H1 (cell line): ENCODE measurements around the gene WIPF3. TPM values are rescaled to one million over a fixed set of nuclear protein-coding genes. Genes with fewer than 3 reads are reported as not detected.

Source experiments
- CTCF ChIA-PET: fragments of 300-600 bp; sonication (Branson Sonifier 250); formaldehyde crosslinking; loops from one replicate; lab custom pipeline; 2021; ENCODE audit not compliant: partially characterized antibody; lab: Charles Lee
- POLR2A ChIA-PET: fragments of 300-600 bp; sonication (Branson Sonifier 250); formaldehyde crosslinking; loops from one replicate; lab custom pipeline; 2021; ENCODE audit warnings: inconsistent platforms; ENCODE audit not compliant: partially characterized antibody; lab: Charles Lee
- DNase-seq, 2 experiments: peaks; one replicate each; pipeline versions ENCODE4 v3.0.0 to v3.0.0-alpha.2; 2010 to 2022; ENCODE audit warnings: low spot score in 2 of 2, low read depth in 1 of 2, mixed read lengths in 1 of 2
- FAIRE-seq: peaks from 2 replicates; lab custom pipeline; 2011; peaks lifted over from hg19 to GRCh38; lab: Jason Lieb, UNC
- H2AFZ ChIP-seq: 2 replicates; pipeline ENCODE4 v1.8.1; 2012; ENCODE audit warnings: low read length, inconsistent platforms
- H2AK5ac ChIP-seq: 2 replicates; pipeline ENCODE4 v1.6.1; 2013; ENCODE audit warnings: low read depth, low read length
- H2BK120ac ChIP-seq: replicated peaks from 2 replicates; pipeline ENCODE3; 2013; ENCODE audit warnings: low read depth, low read length, inconsistent platforms
- H2BK12ac ChIP-seq: 2 replicates; pipeline ENCODE4 v1.6.1; 2013; ENCODE audit warnings: low read depth, low read length
- H2BK15ac ChIP-seq: 2 replicates; pipeline ENCODE4 v1.6.1; 2013; ENCODE audit warnings: low read length
- H2BK20ac ChIP-seq: 2 replicates; pipeline ENCODE4 v1.6.1; 2013; ENCODE audit warnings: low read length
- H2BK5ac ChIP-seq: 2 replicates; pipeline ENCODE4 v1.6.1; 2013; ENCODE audit warnings: low read depth, low read length
- H3K14ac ChIP-seq: 2 replicates; pipeline ENCODE4 v1.6.1; 2013; ENCODE audit warnings: inconsistent platforms; ENCODE audit not compliant: insufficient read length
- H3K18ac ChIP-seq: 2 replicates; pipeline ENCODE4 v1.6.1; 2013; ENCODE audit warnings: low read length; ENCODE audit errors: extremely low read depth
- H3K23ac ChIP-seq: 2 replicates; pipeline ENCODE4 v1.6.1; 2013; ENCODE audit warnings: inconsistent platforms; ENCODE audit not compliant: insufficient read length
- H3K23me2 ChIP-seq: 2 replicates; pipeline ENCODE4 v1.6.1; 2013; ENCODE audit warnings: low read depth, low read length
- H3K27ac ChIP-seq: 2 replicates; pipeline ENCODE4 v1.6.1; 2011; ENCODE audit warnings: low read depth, low read length, inconsistent platforms
- H3K27me3 ChIP-seq, 4 experiments: replicated peaks in 1 of 4; 1 replicate in 1 of 4; 2 replicates in 3 of 4; pipeline versions ENCODE4 v1.6.1 to v1.8.1; 2011 to 2013; ENCODE audit warnings: low read length in 3 of 4, mild to moderate bottlenecking in 3 of 4, inconsistent platforms in 2 of 4, mixed read lengths in 2 of 4, moderate library complexity in 1 of 4; ENCODE audit not compliant: control insufficient read depth in 3 of 4, insufficient read depth in 3 of 4; ENCODE audit errors: extremely low read depth in 1 of 4
- H3K36me3 ChIP-seq, 4 experiments: 2 replicates each; pipeline versions ENCODE4 v1.6.1 to v1.8.1; 2011 to 2013; ENCODE audit warnings: mild to moderate bottlenecking in 4 of 4, low read length in 3 of 4, moderate library complexity in 2 of 4, control low read depth in 1 of 4, inconsistent platforms in 1 of 4; ENCODE audit not compliant: insufficient read depth in 4 of 4, control insufficient read depth in 2 of 4
- H3K4ac ChIP-seq: replicated peaks from 2 replicates; pipeline ENCODE3; 2013; ENCODE audit warnings: low read length, low read depth, mixed read lengths, inconsistent platforms; ENCODE audit not compliant: insufficient read length
- H3K4me1 ChIP-seq, 4 experiments: replicated peaks in 1 of 4; 1 replicate in 1 of 4; 2 replicates in 3 of 4; pipeline versions ENCODE4 v1.6.1 to v1.8.1; 2011 to 2013; ENCODE audit warnings: low read length in 3 of 4, inconsistent platforms in 2 of 4, mixed read lengths in 1 of 4; ENCODE audit not compliant: insufficient read depth in 4 of 4, control insufficient read depth in 3 of 4
- H3K4me2 ChIP-seq, 2 experiments: 2 replicates each; pipeline versions ENCODE4 v1.6.1 to v1.8.1; 2011 to 2013; ENCODE audit warnings: low read depth in 2 of 2, low read length in 2 of 2, control low read depth in 1 of 2, inconsistent platforms in 1 of 2, mild to moderate bottlenecking in 1 of 2; ENCODE audit not compliant: insufficient read depth in 1 of 2
- H3K4me3 ChIP-seq, 4 experiments: fragments of 200-600, 300-600 bp in 1 of 4; sonication (generic), shearing (Covaris generic), sonication (Bioruptor Twin) in 1 of 4; 2 replicates each; pipeline versions ENCODE4 v1.5.1 to v1.8.1; 2011 to 2016; ENCODE audit warnings: low read length in 4 of 4, low read depth in 3 of 4, control low read depth in 2 of 4, inconsistent platforms in 2 of 4, mild to moderate bottlenecking in 2 of 4, mixed read lengths in 1 of 4, moderate library complexity in 1 of 4; ENCODE audit not compliant: insufficient read depth in 2 of 4; ENCODE audit errors: extremely low read depth in 1 of 4
- H3K56ac ChIP-seq: replicated peaks from 2 replicates; pipeline ENCODE3; 2013; ENCODE audit warnings: low read depth, mild to moderate bottlenecking, mixed read lengths, low read length, inconsistent platforms; ENCODE audit not compliant: insufficient read length
- H3K79me1 ChIP-seq: 2 replicates; pipeline ENCODE4 v1.6.1; 2013; ENCODE audit warnings: low read depth, low read length, control low read depth
- H3K79me2 ChIP-seq, 2 experiments: 2 replicates each; pipeline versions ENCODE4 v1.6.1 to v1.8.1; 2012 to 2013; ENCODE audit warnings: low read length in 2 of 2, mild to moderate bottlenecking in 2 of 2, inconsistent platforms in 1 of 2; ENCODE audit not compliant: insufficient read depth in 2 of 2, control insufficient read depth in 1 of 2
- H3K9ac ChIP-seq, 4 experiments: replicated peaks in 1 of 4; 1 replicate in 1 of 4; 2 replicates in 3 of 4; pipeline versions ENCODE4 v1.6.1 to v1.8.1; 2011 to 2013; ENCODE audit warnings: low read depth in 3 of 4, low read length in 3 of 4, control low read depth in 2 of 4, mild to moderate bottlenecking in 2 of 4, moderate library complexity in 2 of 4, inconsistent platforms in 1 of 4; ENCODE audit errors: extremely low read depth in 1 of 4
- H3K9me3 ChIP-seq, 2 experiments: 2 replicates each; pipeline versions ENCODE4 v1.6.1 to v1.8.1; 2012 to 2013; ENCODE audit warnings: mild to moderate bottlenecking in 2 of 2, moderate library complexity in 2 of 2, control low read depth in 1 of 2, inconsistent platforms in 1 of 2, low read depth in 1 of 2, low read length in 1 of 2, mixed read lengths in 1 of 2; ENCODE audit not compliant: insufficient read depth in 2 of 2
- H4K20me1 ChIP-seq, 2 experiments: replicated peaks in 1 of 2; 2 replicates each; pipeline versions ENCODE3 to v1.8.1; 2011 to 2013; ENCODE audit warnings: inconsistent platforms in 2 of 2, low read length in 2 of 2, mild to moderate bottlenecking in 1 of 2; ENCODE audit not compliant: insufficient read depth in 2 of 2, control insufficient read depth in 1 of 2
- H4K5ac ChIP-seq: 2 replicates; pipeline ENCODE4 v1.6.1; 2013; ENCODE audit warnings: low read length, low read depth, mixed read lengths, inconsistent platforms; ENCODE audit not compliant: insufficient read length
- H4K8ac ChIP-seq: 2 replicates; pipeline ENCODE4 v1.8.0; 2013; ENCODE audit warnings: mild to moderate bottlenecking, moderate library complexity, low read length, inconsistent platforms; ENCODE audit not compliant: insufficient read depth; ENCODE audit errors: extremely low read depth
- H4K91ac ChIP-seq: replicated peaks from 2 replicates; pipeline ENCODE3; 2013; ENCODE audit warnings: low read length, mixed read lengths, inconsistent platforms; ENCODE audit not compliant: insufficient read length
- BRCA1 ChIP-seq: IDR thresholded peaks from 2 replicates; pipeline ENCODE4 v1.6.1; 2012; ENCODE audit warnings: low read depth, low read length, improper control_type of control experiment
- CBX5 ChIP-seq: fragments of 300-800, 300-1000 bp; sonication (generic); IDR thresholded peaks from 2 replicates; pipeline ENCODE4 v1.7.1; 2016; ENCODE audit warnings: antibody characterized with exemption, low read length, low read depth
- CHD1 ChIP-seq: IDR thresholded peaks from 2 replicates; pipeline ENCODE4 v1.6.1; 2012; ENCODE audit warnings: low read depth, low read length, improper control_type of control experiment
- CHD2 ChIP-seq: IDR thresholded peaks from 2 replicates; pipeline ENCODE4 v1.6.1; 2012; ENCODE audit warnings: low read length, improper control_type of control experiment
- CTBP2 ChIP-seq: IDR thresholded peaks from 2 replicates; pipeline ENCODE4 v1.7.0; 2011; ENCODE audit warnings: borderline replicate concordance, mild to moderate bottlenecking, moderate library complexity, mixed read lengths, low read length; ENCODE audit not compliant: insufficient read depth, insufficient read length
- EGR1 ChIP-seq: IDR thresholded peaks from 2 replicates; pipeline ENCODE4 v1.6.1; 2011; ENCODE audit warnings: low read depth, low read length, borderline replicate concordance
- EP300 ChIP-seq, 2 experiments: IDR thresholded peaks; 1 replicate in 1 of 2; 2 replicates in 1 of 2; pipeline ENCODE4 v1.6.1; 2011 to 2012; ENCODE audit warnings: low read depth in 2 of 2, low read length in 2 of 2, mild to moderate bottlenecking in 2 of 2, borderline replicate concordance in 1 of 2, inconsistent platforms in 1 of 2, moderate library complexity in 1 of 2
- EZH2 ChIP-seq: fragments of 200-600 bp; sonication (generic); IDR thresholded peaks from 2 replicates; pipeline ENCODE4 v1.7.1; 2012; ENCODE audit warnings: low read depth, mild to moderate bottlenecking, moderate library complexity, low read length, inconsistent platforms; ENCODE audit not compliant: severe bottlenecking
- GABPA ChIP-seq: IDR thresholded peaks from 2 replicates; pipeline ENCODE4 v1.6.1; 2011; ENCODE audit warnings: mild to moderate bottlenecking, low read length, moderate library complexity, borderline replicate concordance; ENCODE audit not compliant: insufficient read depth
- GTF2F1 ChIP-seq: IDR thresholded peaks from 2 replicates; pipeline ENCODE4 v1.6.1; 2012; ENCODE audit warnings: low read depth, low read length, improper control_type of control experiment, borderline replicate concordance
- JUN ChIP-seq: IDR thresholded peaks from 2 replicates; pipeline ENCODE4 v1.6.1; 2011; ENCODE audit warnings: low read depth, mild to moderate bottlenecking, improper control_type of control experiment, low read length
- KDM4A ChIP-seq: IDR thresholded peaks from one replicate; pipeline ENCODE4 v1.7.1; 2012; ENCODE audit warnings: low read depth, mild to moderate bottlenecking, moderate library complexity, low read length, inconsistent platforms; ENCODE audit not compliant: severe bottlenecking
- POLR2A ChIP-seq, 2 experiments: IDR thresholded peaks; 1 replicate in 1 of 2; 2 replicates in 1 of 2; pipeline ENCODE4 v1.6.1; 2011; ENCODE audit warnings: low read depth in 2 of 2, low read length in 2 of 2, mild to moderate bottlenecking in 2 of 2; ENCODE audit errors: control extremely low read depth in 1 of 2
- SIRT6 ChIP-seq: IDR thresholded peaks from one replicate; pipeline ENCODE4 v1.7.1; 2012; ENCODE audit warnings: low read length, inconsistent platforms
- SIX5 ChIP-seq: IDR thresholded peaks from 2 replicates; pipeline ENCODE4 v1.6.1; 2011; ENCODE audit warnings: mild to moderate bottlenecking, low read depth, low read length
- WGBS, 2 experiments: shearing (Covaris generic) in 1 of 2; methylation state at CpG; one replicate each; pipeline versions ENCODE4 v1.1.6 to v1.1.7; 2013 to 2015; ENCODE audit warnings: low lambda C conversion rate in 2 of 2, mixed read lengths in 2 of 2, inconsistent platforms in 1 of 2, low coverage in 1 of 2, missing lambda C conversion rate in 1 of 2; ENCODE audit not compliant: insufficient replicate concordance in 2 of 2, insufficient coverage in 1 of 2, insufficient read length in 1 of 2; ENCODE audit errors: extremely low coverage in 1 of 2, missing lambda C conversion rate in 1 of 2; 5-methylcytosine and 5-hydroxymethylcytosine counted together
- polyA plus RNA-seq, 7 experiments: library from polyadenylated mRNA; depleted of rRNA in 3 of 7; stranded (reverse) in 5 of 7; unstranded in 2 of 7; fragments of >200 nt in 5 of 7; fragments of 200-250 nt in 2 of 7; gene quantifications; 1 replicate in 5 of 7; 2 replicates in 1 of 7; 4 replicates in 1 of 7; pipeline versions ENCODE4 v1.2.1 to v1.2.3, GENCODE V29; 2011 to 2013; ENCODE audit warnings: missing spikeins in 2 of 7, mixed read lengths in 2 of 7
- total RNA-seq: library from RNA; stranded (reverse); fragmentation: NEBNext Ultra II Directional; extraction: Animal tissue kit (Norgen Biotek cat#: 25700); gene quantifications from 2 replicates; pipeline ENCODE4 v1.2.1, GENCODE V29; 2021

WIPF3 gene
- total and polyA plus RNA-seq, 2 of the 8 experiments (the other 6 are each of a cell fraction or from before 2014, with no cell fraction given), result 5.0 to 12.1 TPM

DNA sequence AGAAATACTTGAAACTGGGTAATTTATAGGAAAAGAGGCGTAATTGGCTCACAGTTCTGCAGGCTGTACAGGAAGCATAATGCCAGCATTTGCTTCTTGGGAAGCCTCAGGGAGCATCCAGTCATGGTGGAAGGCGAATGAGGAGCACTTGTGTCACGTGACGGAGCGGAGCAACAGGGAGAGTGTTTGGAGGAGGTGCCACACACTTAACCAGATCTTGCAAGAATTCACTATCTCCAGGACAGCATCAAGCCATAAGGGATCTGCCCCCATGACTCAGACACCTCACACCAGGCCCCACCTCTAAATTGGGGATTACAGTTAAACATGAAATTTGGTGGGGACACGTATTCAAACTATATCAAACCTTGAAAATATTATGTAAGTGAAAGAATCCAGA, 89.3 kb downstream of the WIPF3 start:
- H3K9ac ChIP-seq, result no peak overlapping the region
- H3K9me3 ChIP-seq, result peaks cover 0 to 2% of the 10 kb centered on the region in 2 experiments; a peak in 1 of 4 replicates
- H3K4me1 ChIP-seq, result no peaks in the 10 kb centered on the region; a peak in 1 of 7 replicates
- no peak overlapping the region for H2AFZ ChIP-seq
- H2BK20ac ChIP-seq, result no peak overlapping the region
- H3K79me2 ChIP-seq, result no peaks in the 10 kb centered on the region
- H3K14ac ChIP-seq, result no peak overlapping the region
- H3K4me2 ChIP-seq, result no peak overlapping the region
- no peak overlapping the region for H2BK12ac ChIP-seq
- H3K4me3 ChIP-seq, result no peak overlapping the region
- no peaks in the 10 kb centered on the region for H3K79me1 ChIP-seq
- no peak overlapping the region for H2AK5ac ChIP-seq
- H2BK15ac ChIP-seq, result no peak overlapping the region
- peaks cover 3% of the 10 kb centered on the region; the same call in 1 of the 2 replicates for H3K23me2 ChIP-seq
- ChIA-PET CTCF (interaction anchor here (1.0 to 1.1 kb wide), 2 partner anchors 10 to 13 kb away, joined by 3 read pairs; no protein-coding TSS in a partner anchor), POLR2A (no interaction called here)
- H3K27me3 ChIP-seq, result no peaks in the 10 kb centered on the region
- H3K23ac ChIP-seq, result no peak overlapping the region
- H3K56ac ChIP-seq, result no peak overlapping the region
- no peak overlapping the region for H2BK120ac ChIP-seq
- no peak overlapping the region for H2BK5ac ChIP-seq
- peaks cover 1 to 3% of the 10 kb centered on the region in 2 experiments for H4K20me1 ChIP-seq
- no peak for DNase-seq
- no peak overlapping the region for H4K5ac ChIP-seq
- FAIRE-seq, result no peak
- H3K27ac ChIP-seq, result no peak overlapping the region
- peaks cover 0 to 11% (median 4%) of the 10 kb centered on the region in 4 experiments; a peak in 5 of 8 replicates for H3K36me3 ChIP-seq
- H3K18ac ChIP-seq, result no peak overlapping the region
- H3K4ac ChIP-seq, result no peak overlapping the region
- H4K91ac ChIP-seq, result no peak overlapping the region
- WGBS, 2 experiments, result 85% methylated on average over 6 of the region's 6 CpGs; no CpG with 5 or more reads in 1 of the 2 experiments
- no peak overlapping the region for H4K8ac ChIP-seq
- TF ChIP-seq POLR2A (IDR thresholded peaks at IDR 0.05; ENCODE audit: control extremely low read depth in 1 of 2, low read depth in 2 of 2, low read length in 2 of 2) (no peak), SIX5 (no peak), CHD2 (no peak), BRCA1 (no peak), SIRT6 (no peak), EZH2 (no peak), EP300 (IDR thresholded peaks at IDR 0.05; ENCODE audit: borderline replicate concordance in 1 of 2, low read depth in 2 of 2, low read length in 2 of 2) (no peak), CTBP2 (no peak), JUN (no peak), GTF2F1 (no peak), CHD1 (no peak), GABPA (no peak), CBX5 (no peak), KDM4A (no peak), EGR1 (no peak)
